Stromal cell of bone marrow (primary cell): ENCODE data around the gene PRG3.

Source experiments
- DNase-seq: peaks from one replicate; pipeline ENCODE4 v3.0.0-alpha.2; 2012; ENCODE audit warnings: low read depth

The PRG3 gene

DNA sequence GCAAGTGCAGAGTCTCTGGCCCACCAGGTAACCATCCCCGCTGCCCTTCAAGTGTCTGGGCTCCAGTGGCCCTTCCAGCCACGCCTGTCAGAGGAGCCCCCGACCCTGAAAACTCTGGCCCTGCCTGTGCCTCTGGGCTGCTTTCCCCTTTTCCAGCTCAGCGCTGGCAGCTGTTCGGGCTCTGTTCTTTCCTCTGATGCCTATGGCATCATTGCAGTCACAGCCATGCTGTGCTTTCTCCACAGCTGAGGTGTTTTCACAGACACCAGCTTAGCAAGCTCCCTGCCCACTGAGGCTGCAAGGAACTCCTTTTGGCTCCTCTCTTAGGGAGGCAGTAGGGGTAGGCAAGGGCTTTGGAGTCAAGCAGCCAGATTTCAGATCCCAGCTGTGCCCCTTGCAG lies 21.6 kb downstream of the PRG3 start:
- DNase-seq = no peak

DNA sequence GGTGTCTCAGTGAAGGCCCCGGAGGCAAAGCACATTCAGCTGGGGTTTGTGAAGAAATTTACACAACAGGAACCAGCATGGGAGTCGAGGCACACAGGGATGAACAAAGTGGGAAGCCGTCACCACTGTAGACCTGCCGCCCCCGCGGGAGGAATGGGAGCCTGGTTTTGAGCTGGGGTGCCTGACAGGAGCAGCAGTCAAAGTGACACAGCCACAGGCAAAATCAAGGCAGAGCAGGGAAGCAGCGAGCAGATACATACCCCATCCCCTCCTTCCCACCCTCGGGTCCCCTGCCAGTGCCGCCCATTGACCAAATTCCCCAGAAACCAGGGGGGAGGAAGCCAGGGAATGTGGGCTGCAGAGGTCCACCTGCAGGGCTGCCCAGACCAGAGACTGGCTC lies 22.0 kb downstream of the PRG3 start:
- DNase-seq = no peak

GRCh38 chr11:57358543-57358961 lies 22.4 kb downstream of the PRG3 start:
- no peak for DNase-seq

DNA sequence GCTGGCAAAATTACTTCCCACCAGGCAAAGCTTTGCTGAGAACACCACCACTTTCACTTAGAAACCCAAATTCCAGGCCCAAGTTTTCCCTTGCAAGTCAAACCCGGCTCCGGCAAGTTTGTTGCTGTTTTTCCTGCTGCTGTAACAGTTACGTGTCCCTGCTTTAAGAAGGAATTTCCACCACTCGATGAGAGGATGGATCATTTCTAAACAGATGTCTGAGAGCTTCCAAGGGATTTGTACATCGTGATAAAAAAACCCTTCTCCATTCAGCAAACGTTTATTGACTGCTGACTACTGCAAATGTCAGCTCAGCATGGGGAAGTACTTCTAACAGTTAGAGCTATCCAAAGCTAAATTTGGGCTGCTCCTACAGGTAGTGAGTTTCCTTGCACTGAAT lies 23.1 kb downstream of the PRG3 start:
- no peak for DNase-seq

DNA sequence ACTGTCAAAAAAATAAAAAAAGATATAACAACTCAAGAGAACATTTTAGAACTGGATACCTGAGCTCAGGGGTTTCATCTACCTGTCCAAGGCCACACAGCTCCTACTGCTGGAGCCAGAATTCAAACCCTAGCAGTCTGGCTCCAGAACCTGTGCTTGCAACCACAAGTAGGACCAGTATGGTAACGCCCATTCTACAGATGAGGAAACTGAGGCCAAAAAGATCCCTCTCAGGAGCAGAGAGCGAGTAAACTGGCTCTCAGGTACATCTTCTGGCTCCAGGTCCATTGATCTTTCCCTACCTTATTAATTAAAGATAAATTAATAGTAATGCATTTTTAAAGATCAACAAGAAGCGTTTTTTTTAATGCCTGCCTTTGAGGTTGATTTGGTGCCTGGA lies 23.6 kb downstream of the PRG3 start:
- DNase-seq = no peak

- DNase-seq = no peak
Measured at GRCh38 chr11:57356268-57356667, 24.7 kb downstream of the PRG3 start.

DNA sequence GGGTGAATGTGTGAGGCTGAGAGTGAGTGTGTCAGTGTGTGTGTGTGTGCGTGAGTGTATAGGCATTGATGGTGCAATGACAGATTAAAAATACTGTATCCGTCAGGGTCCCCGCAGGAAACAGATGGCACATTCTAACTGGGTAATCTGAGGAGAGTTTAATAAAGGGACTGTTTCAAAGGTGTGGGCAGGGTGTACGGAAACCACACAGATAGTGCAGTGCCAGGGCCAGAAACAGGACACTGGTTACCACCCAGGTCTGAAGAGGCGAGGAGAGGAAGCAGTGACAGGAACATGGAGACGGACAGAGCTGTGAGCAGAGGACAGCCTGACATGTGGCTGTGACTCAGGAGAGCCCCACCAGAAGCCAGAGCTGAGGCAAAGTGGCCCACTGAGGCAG lies 26.3 kb downstream of the PRG3 start:
- no peak for DNase-seq

GRCh38 chr11:57353852-57354251 lies 27.1 kb downstream of the PRG3 start:
- DNase-seq = no peak

DNA sequence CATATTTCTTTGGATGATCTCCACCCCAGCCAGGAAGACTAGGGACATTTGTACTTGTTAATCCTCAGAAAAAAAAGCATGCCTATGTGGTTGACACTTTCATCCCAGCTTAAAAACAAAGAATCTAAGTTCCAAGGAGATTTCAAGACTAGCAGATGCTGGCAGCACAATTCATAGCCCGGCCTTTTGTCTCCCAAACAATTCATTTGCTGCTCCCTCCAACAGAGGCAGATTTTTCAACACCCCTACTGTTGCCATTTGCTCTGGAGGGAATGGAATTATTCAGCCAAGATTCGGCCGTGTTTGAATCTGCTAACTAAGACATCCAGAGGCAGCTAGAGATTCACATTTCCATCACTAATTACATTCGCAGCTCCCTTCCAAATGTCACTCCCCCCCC lies 27.5 kb downstream of the PRG3 start:
- DNase-seq = no peak

- no peak for DNase-seq
Measured at GRCh38 chr11:57353036-57353435, 27.9 kb downstream of the PRG3 start.

DNA sequence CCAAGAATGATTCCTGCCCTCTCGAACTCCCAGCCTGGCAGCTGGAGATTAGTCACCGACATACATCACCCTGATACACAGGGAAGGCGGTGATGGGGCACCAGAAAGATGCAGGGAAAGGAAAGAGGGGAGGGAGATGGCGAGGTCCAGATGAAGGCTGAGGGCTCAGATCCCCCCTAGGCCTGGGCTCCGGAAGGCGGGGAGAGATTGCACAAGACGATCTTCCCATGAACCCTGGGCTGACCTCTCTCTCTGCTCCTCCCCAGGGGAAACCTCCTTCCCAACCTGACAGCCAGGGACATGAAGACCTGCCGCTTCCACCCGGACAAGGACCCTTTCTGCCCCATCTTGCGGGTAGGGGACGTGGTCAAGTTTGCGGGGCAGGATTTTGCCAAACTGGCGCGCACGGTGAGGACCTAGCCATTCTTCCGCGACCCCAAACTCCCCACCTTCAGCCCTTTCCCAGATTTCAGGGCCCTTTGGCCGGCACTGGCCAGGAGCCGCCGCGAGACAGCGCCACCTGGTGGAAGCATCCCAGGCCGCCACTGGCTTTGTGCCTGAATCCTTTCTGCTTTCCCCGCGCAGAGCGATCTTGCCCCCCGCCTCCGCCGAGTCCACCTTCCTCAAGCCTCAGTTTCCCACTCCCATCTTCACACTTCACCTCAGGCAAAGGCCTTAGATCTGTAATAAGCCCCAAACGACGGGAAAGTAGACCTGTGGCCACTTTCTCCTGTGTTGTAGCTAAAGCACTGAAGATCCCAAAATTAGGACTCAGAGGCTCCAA lies 31.3 kb downstream of the PRG3 start:
- no peak for DNase-seq

DNA sequence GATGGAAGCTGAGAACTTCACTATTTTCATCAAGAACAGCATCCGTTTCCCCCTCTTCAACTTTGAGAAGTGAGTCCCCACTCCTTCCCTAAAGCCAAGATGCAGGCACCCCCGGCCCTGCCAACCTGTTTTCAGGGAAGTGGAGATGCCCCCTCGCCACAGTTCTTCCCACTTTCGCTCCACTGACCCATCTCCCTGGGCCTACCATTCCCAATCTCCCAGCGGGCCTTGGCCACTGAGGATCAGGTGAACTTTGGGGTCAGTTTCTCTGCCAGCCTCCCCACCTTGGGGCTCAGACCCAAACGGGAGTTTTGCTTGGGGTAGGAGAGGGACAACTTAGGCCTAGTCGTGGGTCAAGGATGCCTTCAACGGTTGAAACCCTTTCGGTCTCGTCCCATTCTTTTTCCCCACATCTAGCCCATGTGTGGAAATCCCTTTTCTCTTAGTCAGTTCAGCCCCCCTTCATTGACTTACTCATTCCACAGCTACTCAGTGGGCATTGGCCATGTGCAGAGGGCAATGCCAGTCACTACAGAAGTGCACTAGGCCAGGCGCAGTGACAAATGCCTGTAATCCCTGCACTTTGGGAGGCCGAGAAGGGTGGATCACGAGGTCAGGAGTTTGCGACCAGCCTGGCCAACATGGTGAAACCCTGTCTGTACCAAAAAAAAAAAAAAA lies 32.2 kb downstream of the PRG3 start:
- DNase-seq = no peak

DNA sequence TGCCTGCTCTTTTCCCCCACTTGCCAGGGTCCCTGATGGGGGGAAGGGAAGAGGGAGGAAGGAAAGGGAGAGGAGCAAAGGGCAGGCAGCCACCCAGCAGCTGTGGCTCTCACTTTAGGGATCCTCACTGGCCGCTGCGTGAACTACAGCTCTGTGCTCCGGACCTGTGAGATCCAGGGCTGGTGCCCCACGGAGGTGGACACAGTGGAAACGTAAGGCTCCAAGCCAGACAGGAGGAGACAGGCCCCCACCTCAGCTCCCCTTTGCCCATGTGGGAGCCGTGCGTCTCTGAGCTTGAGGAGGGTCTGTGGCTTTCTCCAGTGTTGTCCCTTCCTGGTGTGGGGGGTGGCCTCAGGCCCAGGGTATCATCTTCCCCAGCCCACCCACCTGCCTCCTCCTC lies 32.9 kb downstream of the PRG3 start:
- DNase-seq = no peak

DNA sequence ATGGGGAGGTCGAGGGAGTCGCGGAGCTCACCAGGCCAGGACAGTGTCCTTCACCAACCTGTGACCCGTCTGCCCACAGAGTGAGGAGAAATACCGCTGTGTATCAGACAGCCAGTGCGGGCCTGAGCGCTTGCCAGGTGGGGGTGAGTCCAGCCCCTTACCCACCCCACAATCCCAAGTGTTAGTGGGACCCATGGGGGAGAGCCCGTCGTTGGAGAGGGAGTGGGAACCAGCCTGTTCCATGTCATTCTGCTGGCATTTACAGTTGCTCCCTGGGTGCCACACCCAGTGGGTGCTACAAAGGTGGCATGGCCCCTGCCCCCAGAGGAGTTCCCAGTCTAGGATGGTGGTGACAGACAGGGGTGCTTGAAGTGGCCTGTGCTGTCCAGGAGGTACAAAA lies 33.6 kb downstream of the PRG3 start:
- DNase-seq = no peak

GRCh38 chr11:57345555-57346211 lies 35.3 kb downstream of the PRG3 start:
- no peak for DNase-seq

DNA sequence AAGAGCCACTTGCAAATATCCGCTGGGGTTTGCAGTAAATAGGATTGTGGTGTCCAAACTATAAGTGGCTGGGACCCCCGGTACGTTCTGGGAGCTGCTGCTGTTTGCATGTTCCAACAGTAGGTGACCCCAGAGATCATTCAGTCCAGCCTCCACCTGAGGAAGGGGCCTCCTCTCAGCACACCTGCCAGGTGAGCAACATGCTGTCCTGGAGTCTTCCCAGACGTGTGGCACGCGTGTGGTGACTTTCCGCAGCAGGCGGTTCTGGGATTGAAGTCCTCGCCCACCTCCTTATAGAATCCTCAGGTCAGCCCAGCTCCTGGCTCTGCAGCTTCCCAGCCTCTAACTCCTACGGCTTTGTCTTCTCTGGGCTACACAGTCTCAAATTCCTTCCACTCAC lies 36.1 kb downstream of the PRG3 start:
- DNase-seq = no peak

GRCh38 chr11:57343825-57344224 lies 37.1 kb downstream of the PRG3 start:
- DNase-seq = no peak

GRCh38 chr11:57342702-57343101 lies 38.2 kb downstream of the PRG3 start:
- no peak for DNase-seq

- DNase-seq = no peak
Measured at GRCh38 chr11:57341250-57341808, 39.6 kb downstream of the PRG3 start.

DNA sequence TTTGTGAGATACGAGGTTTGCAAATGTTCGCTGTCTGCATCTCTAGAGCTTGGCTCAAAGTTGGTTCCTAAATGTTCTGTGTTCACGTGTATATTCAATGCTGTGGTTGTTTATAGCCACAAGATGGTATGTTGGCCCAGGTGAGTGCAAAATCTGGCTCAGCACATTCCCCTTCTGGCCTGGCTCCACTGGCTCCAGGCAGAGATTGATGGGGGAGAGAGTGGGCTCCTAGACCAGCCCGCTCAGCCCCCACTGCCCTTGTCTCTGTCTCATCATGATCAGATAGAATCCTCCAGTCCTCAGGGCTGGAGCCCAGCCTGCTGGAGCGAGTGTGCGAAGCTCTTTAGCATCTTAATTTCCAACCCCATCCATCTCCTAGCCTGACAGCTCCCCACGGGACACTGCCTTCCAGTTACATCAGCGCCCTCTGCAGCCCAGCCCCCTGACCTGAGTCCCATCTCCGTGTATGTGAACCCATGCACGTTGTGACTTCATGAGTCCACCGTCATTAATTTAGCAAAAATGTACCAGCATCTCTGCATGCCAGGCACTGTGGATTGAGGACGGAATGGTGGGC lies 40.8 kb downstream of the PRG3 start:
- DNase-seq = no peak

DNA sequence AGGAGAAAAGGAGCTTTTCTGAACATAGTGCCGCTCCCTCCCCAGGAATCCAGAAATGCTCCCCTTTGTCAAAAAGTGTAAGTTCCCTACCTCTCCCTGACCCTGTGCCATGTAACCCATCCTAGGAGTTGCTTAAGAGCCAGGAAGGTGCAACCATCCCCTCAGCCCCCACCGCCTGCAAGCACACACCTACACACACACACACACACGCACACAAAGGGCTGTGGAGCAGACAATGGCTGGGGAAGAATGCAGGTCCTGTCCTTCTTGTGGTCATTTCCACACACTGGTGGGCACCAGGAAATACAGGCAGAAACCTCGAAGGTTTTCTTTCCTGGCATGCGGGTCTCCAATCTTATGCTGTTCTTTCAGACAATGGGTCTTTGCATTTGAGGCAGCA lies 41.6 kb downstream of the PRG3 start:
- DNase-seq = no peak

DNA sequence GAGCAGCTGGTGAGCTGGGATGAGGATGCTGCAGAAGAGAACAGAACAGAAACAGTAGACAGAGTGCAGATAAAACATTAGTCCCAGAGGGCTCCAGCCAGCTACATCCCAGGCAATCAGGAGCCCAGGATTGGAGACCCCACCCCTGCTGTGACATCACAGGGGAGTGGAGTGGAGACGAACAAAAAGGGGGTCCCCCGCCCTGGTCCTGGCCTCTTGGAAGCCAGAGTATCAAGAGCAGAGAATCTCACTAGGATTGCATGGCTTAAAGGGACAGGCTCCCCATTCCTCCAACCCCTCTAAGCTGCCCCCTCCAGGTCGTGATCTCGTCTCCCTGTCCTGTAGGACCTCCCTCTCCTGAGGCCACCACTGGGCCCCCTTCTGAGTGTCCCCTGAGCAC lies 42.8 kb downstream of the PRG3 start, which contains the start of gene P2RX3:
Gene P2RX3, plus strand, starts transcription at position 211 of the 400 bp plus-strand sequence. CDS start 199 bp downstream, outside the sequence.
- no peak for DNase-seq
